ENCODE data around the gene EI24. TPM values are rescaled to one million over a fixed set of nuclear protein-coding genes. Genes with fewer than 3 reads are reported as not detected.

EI24 gene
- total RNA-seq, 4 donors from 2014 or later = 88.9 to 140 (median 127) TPM

DNA sequence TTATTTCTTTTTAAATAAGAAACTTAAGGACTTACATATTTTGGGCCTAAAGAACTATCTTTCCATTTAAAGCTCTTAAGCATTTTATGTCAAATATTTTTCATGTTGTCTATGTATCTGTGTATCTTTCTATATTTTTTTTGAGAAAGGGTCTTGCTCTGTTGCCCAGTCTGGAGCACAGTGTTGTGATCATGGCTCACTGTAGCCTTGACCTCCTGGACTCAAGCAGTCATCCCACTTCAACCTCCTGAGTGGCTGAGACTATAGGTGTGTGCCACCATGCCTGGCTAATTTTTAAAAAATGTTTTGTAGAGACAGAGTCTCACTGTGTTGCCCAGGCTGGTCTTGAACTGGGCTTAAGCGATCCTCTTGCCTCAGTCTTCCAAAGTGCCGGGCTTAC, 31.4 kb downstream of the EI24 start:
- Histone ChIP-seq H3K9me3 (no peaks in the 10 kb centered on the region), H3K4me3 (no peak overlapping the region), H3K4me1 (peaks cover 0 to 3% of the 10 kb centered on the region in 2 donors), H3K27ac (no peak overlapping the region), H3K27me3 (no peaks in the 10 kb centered on the region), H3K36me3 (peaks cover 0 to 82% of the 10 kb centered on the region in 2 donors)
- intact Hi-C loops (cut with DNase I; ENCODE audit: low total_unique reads) (no loop called here), in situ Hi-C loops (cut with MboI; ENCODE audit: low sequenced_read_pairs in 4 of 4) (loop anchor here in 2 of 4 donors (25.0 kb wide), 2 partner anchors 287 to 637 kb away; partner anchors contain the start of gene HYLS1 (in 2 of the 2))
- TF ChIP-seq CTCF (IDR thresholded peaks at IDR 0.05 in 4 of 5, conservative IDR thresholded peaks at IDR 0.05 in 1 of 5) = no peak
- no peak for TF ChIP-seq POLR2A (IDR thresholded peaks at IDR 0.05)
- ATAC-seq (no peak), DNase-seq (no peak)

DNA sequence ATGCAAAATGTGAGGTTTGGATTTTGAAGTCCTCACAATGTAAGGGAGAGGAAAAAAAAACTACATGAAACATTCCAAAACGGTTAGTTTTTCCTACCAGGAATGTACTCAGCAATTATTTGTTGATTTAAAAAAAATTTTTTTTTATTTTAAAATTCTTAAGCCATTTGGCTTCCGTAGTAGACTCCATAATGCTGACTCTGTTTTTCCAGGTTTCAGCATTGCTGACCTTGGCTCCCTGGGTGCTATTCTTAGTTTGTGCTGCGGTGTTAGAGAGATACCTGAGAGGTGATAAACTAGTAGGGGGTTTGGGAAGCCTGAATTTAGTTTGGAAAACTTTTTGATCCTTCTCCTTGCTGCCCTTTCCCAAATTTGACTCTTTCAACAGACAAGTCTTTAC, 33.9 kb downstream of the EI24 start:
- Histone ChIP-seq H3K9me3 (no peaks in the 10 kb centered on the region), H3K4me1 (peaks cover 0 to 3% of the 10 kb centered on the region in 2 donors), H3K27ac (peak overlapping the region in 1 of 4 donors; percentile 18), H3K4me3 (no peak overlapping the region), H3K27me3 (no peaks in the 10 kb centered on the region), H3K36me3 (peaks cover 0 to 97% of the 10 kb centered on the region in 2 donors)
- in situ Hi-C loops (cut with MboI; ENCODE audit: low sequenced_read_pairs in 4 of 4) = loop anchor here in 2 of 4 donors (25.0 kb wide), 2 partner anchors 284 to 634 kb away; partner anchors contain the start of gene HYLS1 (in 2 of the 2)
- TF ChIP-seq POLR2A (IDR thresholded peaks at IDR 0.05) (no peak), CTCF (IDR thresholded peaks at IDR 0.05 in 4 of 5, conservative IDR thresholded peaks at IDR 0.05 in 1 of 5) (no peak)
- ATAC-seq (no peak), DNase-seq (no peak)
- intact Hi-C loops (cut with DNase I; ENCODE audit: low total_unique reads) = no loop called here

GRCh38 chr11:125605417-125605816, 36.1 kb downstream of the EI24 start:
- DNase-seq (no peak), ATAC-seq (no peak)
- no peak for TF ChIP-seq POLR2A (IDR thresholded peaks at IDR 0.05)
- TF ChIP-seq CTCF (IDR thresholded peaks at IDR 0.05 in 4 of 5, conservative IDR thresholded peaks at IDR 0.05 in 1 of 5) = no peak
- Histone ChIP-seq H3K9me3 (no peaks in the 10 kb centered on the region), H3K36me3 (peaks cover 0 to 99% of the 10 kb centered on the region in 2 donors), H3K27ac (no peak overlapping the region), H3K27me3 (no peaks in the 10 kb centered on the region), H3K4me3 (no peak overlapping the region), H3K4me1 (peaks cover 0 to 3% of the 10 kb centered on the region in 2 donors)
- intact Hi-C loops (cut with DNase I; ENCODE audit: low total_unique reads) (loop anchor here (5.0 kb wide), 1 partner anchor 33 kb away; no protein-coding TSS in a partner anchor), in situ Hi-C loops (cut with MboI; ENCODE audit: low sequenced_read_pairs in 4 of 4) (loop anchor here in 2 of 4 donors (25.0 kb wide), 2 partner anchors 282 to 632 kb away; partner anchors contain the start of gene HYLS1 (in 2 of the 2))

DNA sequence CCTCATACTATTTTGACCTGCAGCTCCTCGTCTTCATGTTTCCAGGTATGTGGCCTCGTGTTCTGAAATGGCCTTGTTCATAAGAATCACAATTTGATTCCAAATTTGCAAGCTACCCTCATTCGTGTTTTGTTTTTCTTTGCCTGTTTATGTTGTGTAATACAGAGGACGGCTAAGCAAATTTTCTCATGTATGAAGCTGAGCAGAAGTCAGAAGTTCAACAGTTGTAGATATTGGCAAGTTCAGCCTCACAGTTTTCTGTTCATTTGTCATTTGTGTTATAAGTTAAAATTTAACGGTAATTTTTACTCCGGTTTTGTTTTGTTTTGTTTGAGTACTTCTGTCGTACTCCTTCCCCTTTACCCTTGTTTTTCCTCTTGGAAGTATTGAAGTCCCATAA, 40.3 kb downstream of the EI24 start:
- intact Hi-C loops (cut with DNase I; ENCODE audit: low total_unique reads) = loop anchor here (5.0 kb wide), 1 partner anchor 37 kb away; no protein-coding TSS in a partner anchor
- ATAC-seq (no peak), DNase-seq (no peak)
- no peaks in the 10 kb centered on the region for H3K9me3 ChIP-seq
- no peaks in the 10 kb centered on the region for H3K4me1 ChIP-seq
- H3K4me3 ChIP-seq = no peak overlapping the region
- in situ Hi-C loops (cut with MboI; ENCODE audit: low sequenced_read_pairs in 4 of 4) = loop anchor here in 2 of 4 donors (25.0 kb wide), 2 partner anchors 278 to 628 kb away; partner anchors contain the start of gene HYLS1 (in 2 of the 2)
- H3K27me3 ChIP-seq = no peaks in the 10 kb centered on the region
- H3K27ac ChIP-seq = no peak overlapping the region
- TF ChIP-seq CTCF (IDR thresholded peaks at IDR 0.05 in 4 of 5, conservative IDR thresholded peaks at IDR 0.05 in 1 of 5) (no peak), POLR2A (IDR thresholded peaks at IDR 0.05) (no peak)
- peaks cover 10 to 99% of the 10 kb centered on the region in 2 donors for H3K36me3 ChIP-seq
